Activated CD4-positive, alpha-beta T cell treated with anti-CD3 and anti-CD28 coated beads for 48 hours (primary cell): ENCODE data around the gene GCN1.
A peak's percentile ranks its signal among the peaks of the same experiment; 100 is the strongest.

Experiments
- DNase-seq: peaks from one replicate; pipeline ENCODE4 v3.0.0-alpha.2; 2020

Gene GCN1

DNA sequence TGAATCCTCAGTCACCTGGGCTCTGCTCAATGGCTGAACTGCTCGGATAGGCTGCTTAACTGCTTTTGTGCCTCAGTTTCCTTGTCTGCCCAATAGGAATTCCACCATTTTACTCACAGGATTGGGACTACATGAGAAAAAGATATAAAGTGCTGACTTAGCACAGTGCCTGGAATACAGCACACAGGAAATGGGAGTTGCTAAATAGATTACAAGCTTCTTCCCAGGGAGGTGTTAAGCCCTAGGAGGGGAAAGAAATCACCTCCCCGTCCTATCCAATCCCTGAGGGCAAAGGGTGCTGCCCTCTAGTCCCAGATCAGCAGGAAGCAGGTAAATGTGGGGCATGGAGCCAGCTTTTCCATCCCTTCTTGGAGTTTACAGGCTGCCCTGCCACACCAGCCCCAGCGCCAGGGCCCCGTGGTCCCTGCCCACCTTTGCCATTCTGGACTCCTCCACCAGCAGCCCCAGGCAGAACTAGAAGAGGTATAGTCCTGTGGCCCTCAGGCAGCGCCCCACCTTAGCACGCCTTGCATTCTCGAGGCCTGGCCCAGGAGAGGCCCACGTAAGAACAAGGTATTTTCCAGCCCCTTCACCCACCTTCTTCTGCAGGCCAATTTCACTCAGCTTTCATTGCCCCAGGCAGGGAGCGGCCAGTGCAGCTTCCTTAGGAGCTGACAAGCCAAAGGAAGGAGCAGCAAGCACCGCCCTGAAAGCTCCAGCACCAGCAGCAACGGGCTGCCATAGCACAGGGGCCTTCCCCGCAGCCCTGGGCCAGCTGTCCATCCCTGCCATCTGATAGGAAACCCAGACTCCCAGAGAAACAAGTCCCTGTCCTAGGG is 35.2 kb upstream of the GCN1 start:
- no peak for DNase-seq

DNA sequence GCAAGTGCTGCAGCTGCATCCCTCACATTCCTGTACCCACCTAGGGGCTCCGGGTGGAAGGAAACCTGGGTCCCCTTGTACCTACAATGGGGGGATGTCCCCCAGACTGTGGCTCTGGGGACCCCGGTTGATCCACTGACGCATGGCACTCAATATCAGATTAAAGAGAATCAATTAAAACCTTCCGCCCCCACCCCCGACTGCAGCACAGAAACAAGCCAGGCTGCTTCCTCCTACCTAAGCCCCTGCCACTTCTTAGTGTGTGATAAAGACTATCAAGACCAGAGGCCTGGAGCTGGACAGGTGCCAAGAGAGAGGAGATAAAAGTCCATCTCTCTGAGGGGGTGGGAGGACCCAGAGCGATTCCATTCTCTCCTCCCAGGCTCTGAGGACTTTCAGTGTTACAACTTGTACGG is 34.6 kb upstream of the GCN1 start:
- no peak for DNase-seq

DNA sequence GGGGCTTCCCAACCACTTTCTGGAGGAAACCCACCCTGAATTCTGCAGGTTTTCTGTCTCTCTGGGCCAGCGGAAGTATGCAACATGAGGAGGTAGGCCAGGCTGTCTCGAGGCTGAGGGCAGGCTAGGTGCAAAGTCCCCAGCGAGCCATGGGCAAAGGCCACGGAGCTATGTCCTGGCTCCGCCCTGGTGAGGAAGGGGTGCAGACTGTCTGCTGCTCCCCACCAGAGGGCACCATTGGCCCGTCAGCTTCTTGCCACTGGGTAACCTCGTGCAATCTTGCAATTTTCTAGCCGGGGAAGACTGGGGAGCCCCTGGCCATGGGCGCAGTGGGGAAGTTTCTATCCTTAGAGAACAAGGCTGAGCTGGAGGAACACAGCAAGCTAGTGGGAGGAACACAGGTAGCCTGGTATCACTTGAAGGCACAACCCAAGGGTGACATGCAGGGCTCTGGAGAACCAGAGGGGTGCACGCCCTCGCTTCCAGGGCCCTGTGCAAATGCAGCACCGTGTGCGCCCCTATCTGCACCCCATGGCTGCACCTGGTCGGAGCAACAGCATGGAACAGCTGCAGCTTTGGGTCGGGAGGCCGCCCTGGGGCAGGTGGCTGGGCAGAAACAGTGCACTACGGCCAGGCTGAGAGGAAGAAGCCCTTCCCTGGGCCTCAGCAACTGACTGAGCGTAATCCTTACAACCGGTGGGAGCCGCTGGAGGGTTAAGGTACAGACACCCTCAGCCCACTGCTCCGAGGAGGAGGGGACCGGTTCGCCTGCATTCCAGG is 34.0 kb upstream of the GCN1 start:
- DNase-seq = peak; percentile 94

DNA sequence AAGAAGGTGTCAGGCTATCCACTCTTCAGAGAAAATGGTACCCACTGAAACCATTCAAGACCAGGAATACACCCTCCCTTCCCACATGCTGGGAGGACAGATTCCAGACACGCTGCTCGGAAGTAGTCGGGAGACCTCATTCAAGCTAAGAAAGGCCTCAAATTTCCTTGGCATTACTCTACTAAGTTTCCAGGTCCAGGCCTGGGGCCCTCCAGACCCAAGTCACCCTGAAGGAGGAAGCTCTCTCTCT is 33.5 kb upstream of the GCN1 start:
- DNase-seq = no peak

DNA sequence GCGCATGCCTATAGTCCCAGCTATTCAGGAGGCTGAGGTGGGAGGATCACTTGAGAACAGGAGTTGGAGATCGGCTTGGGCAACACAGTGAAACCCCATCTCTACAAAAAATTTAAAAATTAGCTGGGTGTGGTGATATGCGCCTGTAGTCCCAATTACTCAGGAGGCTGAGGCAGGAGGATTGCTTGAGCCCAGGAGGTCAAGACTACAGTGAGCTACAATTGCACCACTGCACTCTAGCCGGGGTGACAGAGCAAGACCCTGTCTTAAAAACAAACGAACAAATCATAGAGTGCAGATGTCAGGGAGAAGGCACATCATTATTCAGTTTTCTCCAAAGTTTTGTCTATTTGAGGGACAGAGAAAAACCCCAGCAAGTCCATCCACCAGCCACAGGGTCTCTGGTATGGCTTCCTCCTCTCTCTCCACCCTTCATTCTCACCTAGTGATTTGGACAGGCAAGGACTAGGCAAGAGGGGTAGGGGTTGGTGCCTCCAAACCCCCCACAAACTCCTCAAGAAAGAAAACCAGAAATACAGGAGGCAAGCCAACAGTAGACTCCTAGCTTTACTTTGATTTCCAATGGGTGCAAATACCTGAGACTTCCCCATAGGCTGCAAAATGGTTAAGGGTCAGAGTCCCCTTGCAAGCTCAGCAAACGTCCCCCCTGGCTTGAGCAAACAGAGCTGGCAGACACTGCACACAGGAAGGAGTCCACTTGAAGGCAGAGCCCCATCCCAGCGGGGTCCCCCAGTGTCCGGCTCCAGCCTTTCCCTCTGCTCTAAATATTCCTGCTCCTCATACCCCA is 32.9 kb upstream of the GCN1 start:
- DNase-seq = no peak

DNA sequence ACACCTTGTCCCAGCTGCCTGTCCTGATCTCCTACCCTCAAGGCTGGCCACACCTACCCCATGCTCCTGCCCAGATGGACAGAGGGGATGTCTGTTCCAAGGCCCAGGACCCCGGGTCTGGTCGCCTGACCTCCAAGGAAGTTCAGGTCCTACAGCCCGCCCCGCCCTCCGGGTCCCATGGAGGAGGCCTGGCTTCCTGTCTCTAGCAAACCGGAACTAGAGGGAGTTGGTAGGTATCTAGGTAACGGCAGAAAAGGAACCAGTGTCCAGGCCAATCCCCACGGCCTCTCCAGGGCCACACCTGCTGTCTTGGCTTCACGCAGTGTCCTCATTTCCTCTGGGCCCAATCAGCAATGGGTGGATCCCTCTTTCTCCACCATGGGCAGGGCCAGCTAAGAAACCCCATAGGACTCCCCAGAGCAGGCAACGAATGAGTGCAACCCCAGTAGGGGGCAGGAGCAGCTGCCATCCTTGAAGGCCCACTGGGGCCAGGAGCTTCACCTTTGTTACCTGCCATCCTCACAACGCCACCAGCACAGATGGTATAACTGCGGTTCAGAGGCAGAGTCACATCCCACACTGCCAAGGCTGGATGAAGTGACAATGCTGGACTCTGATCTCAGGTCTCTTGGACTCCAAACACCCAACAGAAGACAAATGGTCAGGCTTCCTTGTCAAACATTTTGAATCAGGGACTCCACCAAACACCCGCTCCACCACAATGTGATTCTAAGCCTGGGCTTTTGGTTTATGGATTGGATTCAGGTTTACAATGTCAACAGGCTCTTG is 31.5 kb upstream of the GCN1 start:
- DNase-seq = peak; percentile 32

DNA sequence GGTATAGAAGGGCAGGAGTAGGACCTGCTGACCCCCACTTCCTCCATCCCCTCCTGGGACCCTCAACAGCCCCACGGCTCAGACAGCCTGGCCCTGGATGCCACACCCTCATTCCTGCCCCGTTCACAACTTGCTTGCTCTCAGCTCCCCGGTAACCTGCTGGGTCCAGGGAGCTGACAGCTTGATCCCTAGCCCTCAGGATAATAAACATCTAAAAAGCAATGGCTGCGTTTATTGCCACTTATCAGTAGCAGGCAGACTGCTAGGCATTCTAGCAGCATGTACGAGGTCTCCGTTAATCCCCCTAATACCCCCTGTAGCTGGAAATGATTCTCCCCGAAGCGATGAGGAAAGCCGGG is 30.7 kb upstream of the GCN1 start:
- DNase-seq = no peak

DNA sequence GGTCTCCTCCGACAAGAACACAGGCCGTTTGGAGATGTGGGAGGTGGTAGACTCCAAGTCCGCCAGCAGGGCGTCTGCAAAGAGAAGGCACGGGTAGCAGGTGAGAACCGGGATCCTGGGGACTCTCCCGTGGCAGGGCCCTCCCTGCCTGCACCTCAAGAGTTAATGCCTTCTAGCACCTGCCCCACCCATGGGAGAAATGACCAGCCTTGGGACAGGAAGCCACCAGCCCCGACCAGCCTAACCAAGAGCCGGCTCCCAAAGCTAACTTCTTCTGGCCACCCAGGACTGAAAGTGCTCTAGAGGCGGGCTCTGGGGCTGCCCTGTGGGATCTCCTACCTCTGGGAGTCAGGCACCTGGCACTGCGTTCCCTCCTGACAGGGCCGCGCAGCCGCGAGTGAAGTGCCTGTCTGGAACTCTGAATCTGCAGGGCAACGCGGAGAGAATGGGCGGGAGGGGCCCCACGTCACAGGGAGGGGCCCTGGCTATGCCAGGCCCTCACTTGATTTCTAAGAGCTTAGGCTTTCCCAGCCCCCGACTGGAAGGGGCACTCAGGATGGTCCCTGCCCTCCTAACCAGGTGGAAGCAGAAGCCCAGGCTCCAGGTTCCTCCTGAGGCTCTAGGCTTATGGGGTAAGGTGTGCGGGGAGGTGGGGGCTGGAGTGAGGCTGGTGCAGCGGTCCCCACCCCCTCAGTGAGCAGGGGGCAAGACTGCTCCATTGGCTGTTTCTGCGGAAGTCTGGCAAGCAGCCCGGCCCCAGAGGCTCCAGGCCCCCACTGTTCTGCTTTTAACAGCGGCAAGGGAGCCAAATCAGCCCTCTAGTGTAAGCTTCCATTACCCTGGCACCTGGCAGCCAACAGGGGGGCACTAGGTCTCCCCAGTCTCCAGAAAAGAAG is 30.0 kb upstream of the GCN1 start:
- no peak for DNase-seq

DNA sequence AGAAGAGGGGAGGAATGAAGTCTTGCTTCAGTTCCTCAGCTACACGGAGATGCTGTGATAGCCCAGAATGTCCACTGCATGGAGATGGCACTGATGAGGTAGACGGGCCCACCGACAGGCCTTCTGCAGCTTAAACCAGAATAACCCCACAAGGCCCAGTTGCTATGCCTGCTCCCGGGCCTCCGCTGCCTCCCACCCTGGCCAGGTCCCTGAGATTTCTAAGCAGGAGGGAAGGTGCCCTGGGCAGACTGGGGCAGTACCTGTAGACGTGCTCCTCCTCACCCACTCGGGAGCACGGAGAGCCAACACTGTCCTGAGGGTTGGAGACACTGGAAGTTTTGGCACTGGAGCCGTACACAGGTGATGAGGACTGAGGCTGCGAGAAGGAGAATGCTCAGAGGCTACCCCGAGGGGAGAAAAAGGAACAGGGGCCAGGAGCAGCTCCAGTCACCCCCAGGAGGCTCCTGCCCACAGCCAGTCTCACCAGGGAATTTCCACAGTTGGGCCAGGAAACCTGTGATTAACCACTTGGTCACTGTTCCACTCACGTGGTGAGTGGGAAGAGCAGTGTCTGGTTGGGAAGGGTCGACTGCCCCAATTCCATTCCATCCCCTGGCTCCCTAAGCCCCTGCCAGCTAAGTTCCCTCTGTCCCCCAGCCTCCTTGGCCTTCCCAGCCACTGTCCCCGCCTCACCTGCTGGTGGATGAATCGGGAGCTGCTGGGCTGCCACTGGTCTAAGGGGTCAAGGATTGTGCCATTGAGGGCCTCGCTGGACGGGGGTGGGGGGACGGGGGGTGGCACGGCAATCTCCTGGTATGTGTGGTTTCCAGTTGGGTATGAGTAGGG is 29.2 kb upstream of the GCN1 start:
- DNase-seq = no peak

DNA sequence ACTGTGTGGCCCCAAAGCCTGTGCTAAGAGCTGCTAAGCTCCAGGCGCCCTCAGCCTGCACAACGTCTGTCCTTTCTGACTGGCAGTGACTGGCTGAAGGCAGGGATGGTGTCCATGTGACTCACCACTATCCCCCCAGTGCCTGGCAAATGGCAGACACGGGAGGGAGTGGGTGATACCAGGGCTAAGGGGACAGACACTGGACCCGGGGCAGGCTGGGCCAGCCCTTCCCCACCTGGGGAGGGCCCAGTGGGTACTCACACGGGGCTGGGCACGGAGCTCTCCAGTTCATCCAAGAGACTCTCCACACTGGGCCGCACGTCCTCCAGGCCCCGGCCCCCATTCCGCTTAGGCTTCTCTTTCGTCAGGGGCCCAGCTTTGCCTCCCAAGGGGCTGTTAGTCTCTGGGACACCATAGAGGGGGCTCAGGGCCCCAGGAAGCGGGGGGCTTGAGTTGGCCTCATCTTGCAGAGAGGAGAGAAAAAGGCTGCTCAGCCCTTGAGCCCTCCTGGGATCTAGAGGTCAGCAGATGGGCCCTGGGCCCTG is 27.8 kb upstream of the GCN1 start:
- DNase-seq = no peak

DNA sequence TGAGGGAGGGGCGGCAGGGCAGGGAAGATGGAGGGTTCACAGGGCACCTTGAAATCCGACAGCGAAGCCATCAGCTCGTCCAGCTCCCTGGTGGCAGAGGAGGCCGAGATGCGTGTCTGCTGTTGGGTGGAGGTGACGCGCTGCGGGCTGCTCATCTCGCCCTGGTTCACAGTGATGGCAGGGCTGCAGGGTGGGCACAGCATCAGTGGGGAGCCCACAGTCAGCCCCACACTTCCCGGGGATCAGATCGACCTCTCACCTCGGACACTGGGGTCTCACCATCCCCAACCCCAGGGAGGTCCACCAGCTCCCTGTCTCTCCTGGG is 27.0 kb upstream of the GCN1 start:
- no peak for DNase-seq

DNA sequence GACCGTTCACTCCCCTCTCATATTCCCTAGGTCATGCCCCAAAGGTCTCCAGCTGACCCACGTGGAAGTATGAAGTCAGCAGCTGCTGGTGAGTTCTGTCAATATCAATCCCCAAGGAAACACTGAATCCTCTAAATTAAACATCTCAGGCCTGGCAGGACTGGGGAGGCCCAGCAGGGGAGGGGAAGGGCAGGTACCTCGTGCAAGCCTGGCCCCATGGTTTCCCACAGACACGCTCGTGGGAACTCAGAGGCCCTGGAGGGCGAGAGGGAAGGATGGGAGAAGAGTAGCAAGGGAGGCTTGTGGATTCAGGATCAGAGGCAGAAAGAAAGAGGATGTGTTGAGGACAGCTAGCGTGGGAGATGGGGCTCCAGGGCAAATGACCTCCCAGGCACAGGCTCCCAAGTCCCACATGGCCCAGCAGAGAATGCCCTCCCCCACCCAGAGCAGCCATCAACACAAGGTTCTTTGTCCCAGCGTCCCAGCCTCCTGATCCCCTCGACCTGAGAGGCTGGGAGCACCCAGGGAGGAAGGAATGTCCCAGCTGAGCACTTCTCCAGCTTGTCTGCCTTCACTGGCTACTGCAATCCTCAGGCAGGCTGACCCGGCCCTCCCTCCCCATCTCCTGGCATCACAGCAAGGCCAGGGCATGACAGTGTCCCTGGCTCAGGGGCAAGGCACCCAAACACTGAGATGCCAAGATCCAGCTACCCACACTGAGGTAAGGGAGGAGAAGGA is 26.5 kb upstream of the GCN1 start:
- DNase-seq = no peak

DNA sequence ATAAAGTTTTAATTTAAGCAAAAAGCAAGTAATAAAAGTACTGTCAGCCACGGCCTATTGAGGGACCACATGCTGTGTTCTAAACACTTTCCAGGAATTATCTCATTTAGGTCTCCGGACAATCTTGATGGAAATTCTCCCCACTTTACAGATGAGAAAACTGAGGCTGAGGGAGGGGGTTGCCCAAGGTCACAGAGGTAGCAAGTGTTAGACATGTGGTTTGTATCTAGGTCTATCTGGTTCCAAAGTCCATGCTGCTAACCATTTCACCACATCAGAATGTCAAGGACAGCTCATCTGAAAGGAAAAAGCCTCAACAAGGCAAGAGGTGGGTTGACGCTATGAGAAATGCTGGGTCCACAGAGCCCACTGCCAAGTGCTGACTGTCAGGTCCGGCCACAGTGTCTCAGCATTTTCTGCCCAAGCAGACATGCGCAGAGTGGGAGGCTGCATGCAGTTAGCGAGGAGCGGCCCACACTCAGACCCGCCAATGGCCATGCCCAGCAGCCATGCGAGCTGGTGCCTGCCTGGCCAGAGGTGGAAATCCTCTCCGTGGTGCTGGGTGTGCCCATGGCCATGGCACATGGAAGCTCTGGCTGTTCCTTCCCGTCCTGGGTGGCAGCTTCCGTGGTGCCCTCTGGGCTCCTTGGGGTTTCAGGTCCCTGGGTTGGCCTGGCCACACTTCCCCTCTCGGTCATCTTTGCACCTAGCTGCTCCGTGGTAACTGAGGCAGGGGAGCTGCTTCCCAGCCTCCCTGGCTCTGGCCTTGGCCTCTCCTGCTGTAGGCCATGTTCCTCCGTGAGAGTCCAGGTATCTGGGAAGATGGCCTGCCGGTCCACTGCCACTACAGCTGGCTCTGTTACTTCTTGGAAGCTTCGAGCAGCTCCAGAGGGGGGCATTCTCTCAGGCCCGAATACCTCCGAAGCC is 24.4 kb upstream of the GCN1 start:
- DNase-seq = no peak

DNA sequence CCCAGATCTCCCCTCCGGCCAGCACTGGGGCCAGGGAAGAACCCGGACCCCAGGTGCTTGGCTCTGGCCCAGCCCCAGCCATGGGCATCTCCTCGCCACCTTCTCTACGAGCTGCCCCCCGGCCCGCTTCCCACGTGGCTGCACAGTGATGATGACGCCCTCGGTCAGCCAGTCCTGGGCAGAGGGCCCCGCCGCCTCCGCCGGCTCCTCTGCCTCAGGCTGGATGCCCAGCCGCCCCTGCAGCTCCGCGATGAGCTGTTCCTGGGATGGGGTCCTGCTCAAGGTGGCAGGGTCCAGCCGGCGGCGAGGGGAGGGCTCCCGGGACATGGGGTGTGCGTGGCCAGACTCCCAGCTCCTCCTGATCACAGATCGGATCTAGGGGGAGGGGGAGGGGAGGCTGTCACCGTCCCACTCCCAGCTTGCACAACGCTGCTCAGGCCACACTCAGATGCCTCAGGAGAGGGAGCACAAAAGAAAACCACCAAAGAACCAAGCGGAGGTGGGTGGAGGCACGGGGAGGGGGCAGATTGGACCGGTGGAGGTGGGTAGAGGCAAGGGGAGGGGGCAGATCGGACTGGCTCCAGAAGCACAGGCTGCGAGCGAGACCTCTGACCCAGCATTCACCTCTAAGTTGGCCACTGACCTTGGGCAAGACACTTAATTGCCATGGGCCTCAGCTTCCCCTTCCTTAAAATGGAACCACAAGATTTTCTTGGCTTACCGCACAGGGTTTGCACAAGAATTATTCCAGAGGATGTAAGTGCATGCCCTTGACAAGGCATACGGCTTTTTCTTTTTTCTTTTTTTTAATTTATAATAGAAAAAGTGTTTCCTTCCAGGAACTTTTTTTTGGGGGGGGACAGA is 22.5 kb upstream of the GCN1 start:
- DNase-seq = no peak

DNA sequence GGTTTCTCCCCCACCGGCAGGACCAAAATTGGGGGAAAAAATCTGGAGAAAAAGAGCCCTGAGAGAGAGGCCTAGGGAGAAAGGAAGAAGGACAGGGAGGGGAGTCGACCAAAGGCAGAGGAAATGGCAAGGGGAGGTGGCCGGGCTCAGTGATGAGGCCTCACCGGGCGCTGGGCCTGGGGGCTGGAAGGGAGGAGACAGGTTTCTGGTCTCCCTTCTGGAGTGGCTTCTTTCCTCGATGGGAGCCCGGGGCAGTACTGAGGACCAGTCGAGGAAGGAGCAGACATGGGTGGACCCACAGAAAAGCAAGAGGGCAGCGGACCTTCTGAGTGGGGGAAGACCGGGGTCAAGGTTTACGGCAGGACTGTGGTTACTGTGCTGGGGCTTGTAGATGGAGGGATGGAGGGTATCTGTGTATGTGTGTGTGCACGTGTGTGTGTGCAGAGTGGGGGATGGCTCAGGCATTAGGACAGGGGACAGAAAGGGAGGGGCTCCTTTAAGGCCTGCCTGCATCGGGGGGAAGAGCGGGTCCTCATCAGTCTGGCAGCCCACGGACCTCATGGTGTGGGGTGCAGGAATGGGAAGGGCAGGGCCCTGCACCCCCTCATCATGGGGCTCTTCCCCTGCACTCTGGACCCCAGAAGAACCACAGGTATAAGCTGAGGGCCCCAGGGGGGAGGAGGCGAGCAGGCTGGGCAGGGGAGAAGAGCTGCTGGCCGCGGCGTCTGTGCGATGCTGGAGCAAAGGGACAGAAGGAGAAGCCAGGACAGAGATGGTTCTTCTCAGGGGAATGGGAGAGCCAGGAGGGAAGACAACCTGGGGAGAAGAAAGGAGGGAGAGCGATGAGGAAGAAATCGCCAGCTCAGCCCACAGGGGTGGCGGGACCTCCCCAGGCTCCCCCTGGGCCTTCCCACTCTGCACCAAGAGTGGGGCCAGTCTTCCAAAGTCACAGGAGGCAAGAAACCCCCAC is 21.5 kb upstream of the GCN1 start:
- DNase-seq = no peak

DNA sequence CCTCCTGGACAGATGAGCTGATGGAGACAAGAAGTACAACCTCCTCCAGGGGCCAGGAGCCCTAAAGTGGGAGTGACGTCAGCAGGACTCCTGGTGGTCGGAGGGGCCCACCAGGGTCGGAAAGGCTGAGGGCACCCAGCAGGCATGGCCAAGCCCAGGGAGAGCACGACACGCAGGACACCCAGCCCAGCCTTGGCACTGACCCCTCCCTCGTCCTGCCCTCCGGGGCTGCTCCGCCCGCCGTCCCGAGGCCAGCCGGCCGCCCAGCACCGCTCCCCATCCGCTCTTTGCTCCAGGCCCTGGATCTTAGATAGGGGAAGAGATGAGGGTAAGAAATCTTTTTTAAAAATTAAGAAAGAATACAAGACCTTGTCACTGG is 20.8 kb upstream of the GCN1 start:
- DNase-seq = no peak
